G401 (cell line): ENCODE data around the gene NUPR1. TPM values are rescaled to one million over a fixed set of nuclear protein-coding genes. Genes with fewer than 3 reads are reported as not detected.
"Not testable (repeated sequence)": the region's sequence is repeated elsewhere in the genome, so short reads cannot be mapped to it uniquely, and the experiment has no call there.

Experiments used
- DNase-seq: peaks from one replicate; pipeline ENCODE4 v3.0.0-alpha.2; 2015; ENCODE audit warnings: low spot score
- in situ Hi-C: cut with HindIII; loops from 2 replicates; pipeline ENCODE4 v1.10.0; 2016; ENCODE audit warnings: low sequenced_read_pairs, mixed read lengths
- total RNA-seq: library from RNA; depleted of rRNA; stranded (reverse); fragments of >200 nt; shearing (Covaris generic); gene quantifications from 2 replicates; pipeline ENCODE4 v1.2.3, GENCODE V29; 2014; rRNA removed

NUPR1 gene
- total RNA-seq, 1 experiment from 2014 or later, result 113 TPM

DNA sequence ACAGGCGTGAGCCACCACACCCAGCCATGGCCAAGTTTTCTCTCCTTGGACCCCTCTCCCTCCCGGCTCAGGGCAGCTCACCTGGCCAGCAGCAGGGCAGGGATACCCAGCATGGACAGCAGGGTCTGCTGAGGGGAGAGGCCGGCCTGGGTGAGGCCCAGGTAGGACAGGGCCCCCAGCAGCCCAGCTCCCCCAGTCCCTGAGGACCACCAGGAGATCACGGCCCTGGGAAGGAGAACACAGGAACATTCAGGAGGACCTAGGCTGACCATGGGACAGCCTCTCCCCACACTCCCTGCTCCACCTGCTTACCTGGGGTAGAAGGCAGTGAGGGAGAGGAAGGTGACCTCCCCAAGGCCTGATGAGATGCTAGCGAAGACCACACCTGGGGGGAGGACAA, 52.5 kb downstream of the NUPR1 start:
- in situ Hi-C loops, result no loop called here
- no peak for DNase-seq

DNA sequence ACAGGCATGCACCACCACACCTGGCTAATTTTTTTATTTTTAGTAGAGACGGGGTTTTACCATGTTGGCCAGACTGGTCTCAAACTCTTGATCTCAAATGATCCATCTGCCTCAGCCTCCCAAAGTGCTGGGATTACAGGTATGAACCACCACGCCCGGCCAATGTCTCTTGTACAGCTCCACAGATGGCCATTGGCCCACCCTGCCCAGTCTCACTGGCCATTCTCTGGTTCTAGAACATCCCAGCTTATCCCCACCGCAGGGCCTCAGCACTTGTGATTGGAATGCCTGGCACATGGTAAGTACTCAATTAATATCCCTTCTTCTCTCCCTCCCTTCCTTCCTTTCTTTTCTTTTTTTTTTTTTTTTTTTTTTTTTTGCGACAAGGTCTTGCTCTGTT, 55.4 kb downstream of the NUPR1 start:
- DNase-seq, in situ Hi-C loops: not testable (repeated sequence)

Other genes with a start within 250 kb of the NUPR1 start
- gene SBK1, start 246.4 kb downstream of the NUPR1 start, total RNA-seq, result 3.4 and 4.7 TPM in 2 replicates
- gene NPIPB6, start 175.5 kb downstream of the NUPR1 start, total RNA-seq, result 1.4 TPM in 1 of 2 replicates, not detected in the other
- gene EIF3CL, start 135.1 kb downstream of the NUPR1 start, total RNA-seq, result 276 and 428 TPM in 2 replicates
- not detected in 2 replicates for gene NPIPB7, start 66.6 kb downstream of the NUPR1 start, total RNA-seq
- 50.2 and 62.7 TPM in 2 replicates for gene CLN3, start 46.9 kb downstream of the NUPR1 start, total RNA-seq
- 0.10 and 0.18 TPM in 2 replicates for gene APOBR, start 44.3 kb downstream of the NUPR1 start, total RNA-seq
- gene IL27, start 32.1 kb downstream of the NUPR1 start, total RNA-seq, result not detected in 2 replicates
- gene SGF29, start 14.9 kb upstream of the NUPR1 start, total RNA-seq, result 14.6 and 19.3 TPM in 2 replicates
- gene SULT1A2, start 58.1 kb upstream of the NUPR1 start, total RNA-seq, result 0.98 TPM in 1 of 2 replicates, not detected in the other
- 32.2 and 38.8 TPM in 2 replicates for gene SULT1A1, start 71.1 kb upstream of the NUPR1 start, total RNA-seq
- gene NPIPB8, start 99.1 kb upstream of the NUPR1 start, total RNA-seq, result not detected in 2 replicates
- gene EIF3C, start 172.5 kb upstream of the NUPR1 start, total RNA-seq, result 714 and 797 TPM in 2 replicates
- 0.41 TPM in 1 of 2 replicates, not detected in the other for gene NPIPB9, start 212.8 kb upstream of the NUPR1 start, total RNA-seq